KOPT-K1 (cell line): ENCODE data around the gene P2RX1.
"Not testable (repeated sequence)": the region's sequence is repeated elsewhere in the genome, so short reads cannot be mapped to it uniquely, and the experiment has no call there.

Experiments
- H3K27ac ChIP-seq: fragments of 200-600 bp; sonication (generic); 2 replicates; pipeline ENCODE4 v1.5.1; 2016; ENCODE audit warnings: antibody characterized with exemption, mild to moderate bottlenecking, low read depth, low read length; ENCODE audit not compliant: poor library complexity, severe bottlenecking
- H3K36me3 ChIP-seq: fragments of 200-600 bp; sonication (generic); 2 replicates; pipeline ENCODE4 v1.5.1; 2017; ENCODE audit warnings: antibody characterized with exemption, mild to moderate bottlenecking, low read length, moderate library complexity; ENCODE audit not compliant: insufficient read depth
- H3K9me3 ChIP-seq: fragments of 200-600 bp; sonication (generic); 2 replicates; pipeline ENCODE4 v1.5.1; 2017; ENCODE audit warnings: antibody characterized with exemption, low read length, mild to moderate bottlenecking; ENCODE audit not compliant: insufficient read depth, poor library complexity, severe bottlenecking

Gene P2RX1

DNA sequence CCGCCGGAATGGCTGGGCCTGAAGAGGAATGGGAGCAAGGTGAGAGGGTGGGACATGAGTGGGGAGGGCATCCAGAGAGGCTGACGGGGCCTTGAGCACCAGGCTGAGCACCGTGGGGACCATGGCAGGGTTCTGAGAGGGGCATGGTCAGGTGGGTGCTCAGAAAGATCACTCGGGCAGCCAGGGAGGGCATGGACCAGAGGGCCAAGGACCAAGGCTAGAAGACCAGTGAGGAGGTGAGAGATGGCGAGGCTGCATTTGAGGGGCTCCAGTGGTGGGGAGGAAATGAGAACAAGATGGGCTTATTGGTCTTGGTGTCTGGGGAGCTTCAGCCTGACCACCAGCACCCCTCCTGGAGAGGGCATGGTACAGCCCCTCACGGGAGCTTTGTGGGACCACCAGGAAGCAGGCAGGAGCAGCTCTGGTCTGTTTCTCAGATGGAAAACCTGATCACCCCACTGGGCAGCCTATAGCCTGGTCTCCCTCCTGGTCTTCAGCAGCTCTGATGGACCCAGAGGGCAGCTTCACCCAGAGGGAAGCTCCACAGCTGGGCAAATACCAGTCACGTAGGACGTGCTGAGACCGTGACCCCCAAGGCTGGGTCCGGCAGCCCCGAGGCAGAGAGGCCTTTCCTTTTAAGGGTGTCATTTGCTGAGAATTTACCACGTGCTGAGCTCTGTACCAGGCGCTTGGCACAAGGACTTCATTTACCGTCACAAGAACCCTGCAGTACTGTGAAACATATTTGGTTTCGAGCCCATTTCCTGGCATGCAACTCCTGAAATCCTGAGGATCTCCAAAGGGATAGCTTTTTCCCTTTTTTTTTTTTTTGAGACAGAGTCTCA lies 58.8 kb downstream of the P2RX1 start:
- Histone ChIP-seq H3K9me3 (no peaks in the 10 kb centered on the region), H3K27ac (no peak overlapping the region)

DNA sequence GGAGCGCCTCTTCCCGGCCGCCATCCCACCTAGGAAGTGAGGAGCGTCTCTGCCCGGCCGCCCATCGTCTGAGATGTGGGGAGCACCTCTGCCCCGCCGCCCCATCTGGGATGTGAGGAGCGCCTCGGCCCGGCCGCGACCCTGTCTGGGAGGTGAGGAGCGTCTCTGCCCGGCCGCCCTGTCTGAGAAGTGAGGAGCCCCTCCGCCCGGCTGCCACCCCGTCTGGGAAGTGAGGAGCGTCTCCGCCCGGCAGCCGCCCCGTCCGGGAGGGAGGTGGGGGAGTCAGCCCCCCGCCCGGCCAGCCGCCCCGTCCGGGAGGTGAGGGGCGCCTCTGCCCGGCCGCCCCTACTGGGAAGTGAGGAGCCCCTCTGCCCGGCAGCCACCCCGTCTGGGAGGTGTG lies 62.1 kb downstream of the P2RX1 start:
- H3K36me3 ChIP-seq, H3K27ac ChIP-seq: not testable (repeated sequence)

More for the DNA sequence above, 58.8 kb downstream of the P2RX1 start:
- H3K36me3 ChIP-seq: no peaks in the 10 kb centered on the region

DNA sequence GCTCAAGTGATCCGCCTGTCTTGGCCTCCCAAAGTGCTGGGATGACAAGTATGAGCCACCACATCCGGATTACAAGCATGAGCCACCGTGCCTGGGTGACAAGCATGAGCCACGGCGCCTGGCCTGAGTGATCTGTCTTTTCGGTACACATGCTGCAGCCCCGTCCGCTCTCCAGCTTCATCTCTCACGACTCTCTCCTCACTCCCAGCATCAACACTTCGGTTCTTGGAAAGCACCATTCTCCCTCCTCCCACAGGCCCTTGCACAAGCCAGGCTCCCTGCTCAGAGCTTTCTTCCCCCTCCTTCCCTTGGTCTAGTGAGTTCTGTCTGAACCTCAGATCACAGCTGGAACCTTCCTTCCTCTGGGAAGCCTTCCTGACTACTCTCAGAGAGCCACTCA lies 63.7 kb downstream of the P2RX1 start:
- H3K36me3 ChIP-seq: no peaks in the 10 kb centered on the region
- H3K27ac ChIP-seq: no peak overlapping the region
- H3K9me3 ChIP-seq: no peaks in the 10 kb centered on the region

More for the DNA sequence above, 62.1 kb downstream of the P2RX1 start:
- H3K9me3 ChIP-seq: not testable (repeated sequence)

DNA sequence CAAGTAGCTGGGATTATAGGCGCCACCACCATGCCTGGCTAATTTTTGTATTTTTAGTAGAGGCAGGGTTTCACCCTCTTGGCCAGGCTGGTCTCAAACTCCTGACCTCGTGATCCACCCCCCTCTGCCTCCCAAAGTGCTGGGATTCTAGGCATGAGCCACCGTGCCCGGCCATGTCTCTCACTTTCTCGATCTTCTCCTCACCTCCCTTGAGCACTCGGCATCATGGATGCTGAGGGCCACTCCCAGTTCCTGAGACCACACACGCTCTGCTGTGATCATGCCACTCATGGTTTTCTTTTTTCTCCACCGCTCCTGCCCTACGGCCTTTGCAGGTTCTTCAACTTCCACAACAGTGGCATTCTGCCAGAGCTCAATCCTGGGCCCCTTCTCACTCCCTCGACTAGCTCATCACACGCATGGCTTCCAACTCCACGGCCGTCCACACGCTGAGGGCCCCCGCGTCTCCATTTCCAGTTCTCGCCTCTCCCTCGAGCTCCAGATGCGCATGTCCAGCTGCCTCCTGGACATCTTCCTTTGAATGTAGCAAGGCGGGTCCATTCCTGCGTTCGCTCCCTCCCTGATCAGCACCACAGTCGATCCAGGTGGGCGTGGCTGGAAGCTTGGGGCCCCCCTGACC lies 64.7 kb downstream of the P2RX1 start:
- Histone ChIP-seq H3K36me3 (no peaks in the 10 kb centered on the region), H3K27ac (no peak overlapping the region), H3K9me3 (no peaks in the 10 kb centered on the region)

- Histone ChIP-seq H3K9me3 (no peaks in the 10 kb centered on the region), H3K27ac (no peak overlapping the region), H3K36me3 (peaks cover 12% of the 10 kb centered on the region)
Observed at GRCh38 chr17:3848229-3848835, 67.9 kb downstream of the P2RX1 start.

DNA sequence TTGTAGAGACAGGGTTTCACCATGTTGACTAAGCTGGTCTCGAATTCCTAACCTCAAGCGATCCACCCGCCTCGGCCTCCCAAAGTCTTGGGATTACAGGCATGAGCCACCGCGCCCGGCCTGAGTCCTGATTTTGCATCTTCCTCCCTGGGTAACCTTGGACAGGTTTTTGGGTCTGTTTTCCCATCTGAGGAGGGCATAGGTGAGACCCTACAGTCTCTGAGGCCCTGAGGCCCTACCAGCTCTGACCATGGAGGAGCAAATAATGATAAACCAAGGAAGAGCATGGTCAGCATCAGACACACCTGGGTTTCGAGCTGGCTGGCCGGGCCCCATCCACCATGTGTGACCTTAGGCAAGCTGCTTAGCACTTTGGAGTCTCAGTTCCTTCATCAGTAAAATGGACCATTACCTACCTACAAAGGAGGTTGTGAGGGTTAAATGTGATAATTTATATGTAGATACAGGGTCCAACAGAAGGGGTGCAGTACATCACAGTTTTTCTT lies 69.0 kb downstream of the P2RX1 start:
- H3K36me3 ChIP-seq: peaks cover 23% of the 10 kb centered on the region
- no peaks in the 10 kb centered on the region for H3K9me3 ChIP-seq
- H3K27ac ChIP-seq: no peak overlapping the region
